HG02571 (cell line): ENCODE results near the gene TRAF2.

ENCODE experiments used
- ATAC-seq: cut with Tn5 transposase; IDR thresholded peaks from one replicate; pipeline ENCODE4 v1.9.1; 2021; ENCODE audit warnings: mild to moderate bottlenecking, moderate library complexity; ENCODE audit not compliant: unreplicated experiment

The TRAF2 gene

DNA sequence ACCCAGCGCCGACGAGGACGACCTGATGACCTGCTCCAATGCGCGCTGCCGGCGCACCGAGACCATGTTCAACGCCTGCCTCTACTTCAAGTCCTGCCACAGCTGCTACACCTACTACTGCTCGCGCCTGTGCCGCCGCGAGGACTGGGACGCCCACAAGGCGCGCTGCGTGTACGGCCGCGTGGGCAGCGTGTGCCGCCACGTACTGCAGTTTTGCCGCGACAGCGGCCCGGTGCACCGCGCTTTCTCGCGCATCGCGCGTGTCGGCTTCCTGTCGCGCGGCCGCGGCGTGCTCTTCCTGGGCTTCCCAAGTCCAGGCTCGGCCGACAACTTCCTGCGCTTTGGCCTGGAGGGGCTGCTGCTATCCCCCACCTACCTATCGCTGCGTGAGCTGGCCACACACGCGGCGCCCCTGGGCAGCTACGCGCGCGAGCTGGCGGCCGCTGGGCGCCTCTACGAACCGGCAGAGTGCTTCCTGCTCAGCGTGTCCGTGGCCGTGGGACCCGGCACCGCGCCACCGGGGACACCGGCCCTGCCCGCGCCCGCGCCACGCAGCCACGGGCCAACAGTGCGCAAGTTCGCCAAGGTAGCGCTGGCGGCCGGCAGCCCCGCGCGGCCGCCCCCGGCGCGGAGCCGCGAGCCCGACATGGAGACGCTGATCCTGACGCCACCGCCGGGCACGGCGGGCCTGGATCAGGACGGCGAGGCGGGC is 39.8 kb upstream of the TRAF2 start:
- no peak for ATAC-seq

DNA sequence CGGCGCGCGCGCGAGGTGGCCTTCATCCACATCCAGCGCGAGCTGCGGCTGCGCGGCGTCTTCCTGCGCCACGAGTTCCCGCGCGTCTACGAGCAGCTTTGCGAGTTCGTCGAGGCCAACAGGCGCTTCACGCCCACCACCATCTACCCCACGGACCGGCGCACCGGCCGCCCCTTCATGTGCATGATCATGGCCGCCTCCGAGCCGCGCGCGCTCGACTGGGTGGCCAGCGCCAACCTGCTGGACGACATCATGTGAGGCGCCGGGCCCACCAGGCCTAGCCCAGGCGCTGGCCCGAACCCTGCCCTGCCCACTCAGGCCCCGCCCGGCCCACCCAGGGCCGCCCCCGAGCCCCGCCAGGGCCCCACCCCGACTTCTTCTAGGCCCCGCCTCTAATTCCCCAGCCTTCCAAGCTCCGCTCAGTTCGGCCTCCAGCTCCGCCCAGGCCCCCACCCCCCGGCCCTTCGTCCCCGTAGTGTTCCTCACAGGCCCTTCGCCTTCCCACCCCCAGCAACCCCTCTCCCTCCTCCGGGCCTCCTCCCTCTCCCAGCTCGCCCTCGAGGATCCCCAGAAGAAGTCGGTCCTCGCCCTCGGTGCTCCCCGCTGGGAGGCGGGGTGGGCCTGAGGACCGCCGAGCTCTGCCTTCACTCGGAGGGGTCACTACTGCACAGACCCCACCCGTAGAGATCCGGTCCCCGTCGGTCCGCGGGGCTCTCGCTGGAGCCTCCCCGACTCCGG is 39.1 kb upstream of the TRAF2 start:
- ATAC-seq = no peak

DNA sequence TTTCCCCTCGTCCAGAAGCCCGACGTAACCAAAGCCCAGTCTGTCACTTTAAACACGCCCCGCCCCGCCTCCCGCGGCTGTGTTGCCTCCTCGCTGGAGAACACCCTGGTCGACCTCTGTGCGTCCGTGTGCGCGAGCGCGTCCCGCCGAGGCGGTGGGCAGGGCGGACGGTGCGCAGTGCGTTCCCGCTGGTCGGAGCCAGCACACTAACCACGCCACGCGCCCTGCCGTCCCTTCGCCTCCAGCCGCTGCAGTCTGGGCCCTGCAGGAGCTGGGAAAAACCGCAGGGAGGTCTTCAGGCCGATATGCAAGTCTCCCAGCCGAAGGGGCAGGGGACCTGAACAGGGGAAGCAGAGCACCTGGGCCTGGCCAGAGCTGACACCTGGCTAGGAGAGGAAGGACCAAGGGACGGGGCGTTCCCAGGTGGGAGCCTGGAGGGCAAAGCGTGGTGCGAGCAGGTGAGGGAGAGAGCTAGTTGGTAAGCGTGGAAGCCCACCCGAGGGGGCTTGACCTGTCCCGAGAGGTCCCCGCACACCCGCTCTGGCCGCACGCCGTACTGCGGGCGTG is 38.4 kb upstream of the TRAF2 start:
- no peak for ATAC-seq

DNA sequence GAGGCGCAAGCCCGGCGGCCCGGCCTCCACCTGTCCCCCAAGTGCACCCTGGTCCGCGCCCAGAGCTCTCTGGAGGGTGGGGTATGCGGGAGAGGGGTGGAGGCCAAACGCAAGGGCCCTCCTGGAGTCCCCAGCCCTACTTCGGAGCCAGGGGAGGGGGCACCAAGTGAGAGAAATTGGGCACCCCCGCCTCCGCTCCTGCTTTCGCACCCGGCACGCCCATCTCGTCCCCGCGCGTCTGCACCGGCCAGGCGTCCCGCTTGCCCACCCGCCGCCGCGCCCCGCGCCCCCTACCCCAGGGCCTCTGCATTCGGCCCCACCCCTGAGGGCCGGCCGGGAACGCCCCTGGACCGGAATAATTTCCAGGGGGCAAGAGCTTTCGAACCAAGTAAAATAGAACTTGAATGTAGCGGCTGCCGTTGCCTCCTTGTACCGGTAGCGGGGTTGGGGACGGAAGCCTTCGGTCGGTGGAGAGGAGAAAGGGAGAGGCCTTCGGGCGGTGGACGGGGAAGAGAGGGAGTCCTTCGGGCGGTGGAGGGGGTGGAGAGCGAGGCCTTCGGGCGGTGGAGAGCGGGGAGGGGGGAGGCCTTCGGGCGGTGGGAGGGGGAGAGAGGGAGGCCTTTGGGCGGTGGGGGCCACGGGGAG is 37.8 kb upstream of the TRAF2 start:
- ATAC-seq = peak; percentile 3

DNA sequence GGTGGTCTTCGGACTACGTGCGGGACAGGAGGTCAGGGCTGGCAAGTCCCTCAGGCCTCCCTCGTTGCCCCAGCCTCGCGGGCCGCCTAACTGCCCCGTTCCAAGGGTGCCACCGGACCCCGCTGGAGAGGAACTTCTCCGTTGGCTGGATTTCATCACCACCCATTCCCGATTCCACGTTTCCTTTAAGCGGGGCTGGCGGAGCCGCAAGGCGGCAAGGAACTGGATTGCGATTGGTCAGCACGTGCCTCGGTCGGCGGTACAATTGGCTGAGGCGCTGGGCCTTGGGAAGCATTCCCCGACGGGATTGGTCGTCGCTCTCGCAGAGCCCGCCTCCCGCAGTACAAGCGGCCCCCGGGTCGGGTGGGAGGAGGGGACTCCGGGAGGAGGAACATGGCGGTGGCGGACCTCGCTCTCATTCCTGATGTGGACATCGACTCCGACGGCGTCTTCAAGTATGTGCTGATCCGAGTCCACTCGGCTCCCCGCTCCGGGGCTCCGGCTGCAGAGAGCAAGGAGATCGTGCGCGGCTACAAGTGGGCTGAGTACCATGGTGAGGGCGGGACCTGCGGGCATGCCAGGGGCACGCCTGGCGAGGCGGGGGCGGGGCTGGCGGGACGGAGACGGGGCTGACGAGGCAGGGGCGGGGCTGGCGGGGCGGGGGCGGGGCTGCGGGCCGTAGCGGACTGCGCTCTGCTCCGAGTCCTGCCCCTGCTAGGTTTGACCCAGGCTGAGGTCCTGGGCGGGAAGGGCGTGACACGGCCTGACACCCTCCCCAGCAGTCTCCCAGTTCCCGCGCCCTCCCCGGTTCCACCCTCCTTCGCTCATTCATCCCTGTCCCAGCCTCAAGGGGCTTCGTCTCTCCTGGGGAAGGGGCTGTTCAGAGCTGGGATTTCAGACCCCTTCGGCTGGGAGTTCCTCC is 37.0 kb upstream of the TRAF2 start, which contains the start of gene PHPT1:
TSS of gene PHPT1 (plus strand) at position 372 of the 922 bp plus-strand sequence. CDS start at position 394, 22 bp downstream.
- ATAC-seq = peak; percentile 73

DNA sequence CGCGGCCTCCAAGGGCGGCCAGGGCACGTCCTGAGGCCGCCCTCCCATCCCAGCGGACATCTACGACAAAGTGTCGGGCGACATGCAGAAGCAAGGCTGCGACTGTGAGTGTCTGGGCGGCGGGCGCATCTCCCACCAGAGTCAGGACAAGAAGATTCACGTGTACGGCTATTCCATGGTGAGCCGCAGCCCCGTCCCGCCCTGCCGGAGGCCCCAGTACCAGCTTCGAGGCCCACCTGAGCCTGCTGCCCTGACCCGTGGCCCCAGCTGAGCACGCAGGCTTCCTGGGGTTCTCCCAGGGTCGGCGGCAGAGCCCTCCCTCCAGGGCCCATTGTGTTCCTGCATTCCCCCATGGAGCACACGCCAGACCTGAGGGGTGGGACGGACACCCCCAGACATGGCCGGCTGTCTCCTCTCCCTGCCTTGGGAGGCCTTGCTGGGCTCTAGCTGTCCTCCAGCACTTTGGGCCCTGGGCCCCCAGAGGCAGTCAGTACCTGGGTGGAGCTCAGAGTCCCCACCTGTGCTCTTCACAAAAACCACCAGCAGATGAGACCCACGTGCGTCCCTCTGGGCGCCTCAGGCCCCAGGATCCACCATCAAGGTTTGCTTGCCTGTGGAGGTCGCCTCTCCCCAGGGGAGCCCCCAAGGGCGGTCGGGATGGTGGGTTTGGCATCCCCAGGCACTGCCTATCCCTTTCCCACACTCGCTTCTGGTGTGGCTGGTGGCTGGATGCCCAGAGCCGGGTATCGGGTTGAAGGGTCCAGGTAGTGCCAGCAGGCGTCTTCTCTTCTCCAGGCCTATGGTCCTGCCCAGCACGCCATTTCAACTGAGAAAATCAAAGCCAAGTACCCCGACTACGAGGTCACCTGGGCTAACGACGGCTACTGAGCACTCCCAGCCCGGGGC is 36.1 kb upstream of the TRAF2 start:
- ATAC-seq = no peak

DNA sequence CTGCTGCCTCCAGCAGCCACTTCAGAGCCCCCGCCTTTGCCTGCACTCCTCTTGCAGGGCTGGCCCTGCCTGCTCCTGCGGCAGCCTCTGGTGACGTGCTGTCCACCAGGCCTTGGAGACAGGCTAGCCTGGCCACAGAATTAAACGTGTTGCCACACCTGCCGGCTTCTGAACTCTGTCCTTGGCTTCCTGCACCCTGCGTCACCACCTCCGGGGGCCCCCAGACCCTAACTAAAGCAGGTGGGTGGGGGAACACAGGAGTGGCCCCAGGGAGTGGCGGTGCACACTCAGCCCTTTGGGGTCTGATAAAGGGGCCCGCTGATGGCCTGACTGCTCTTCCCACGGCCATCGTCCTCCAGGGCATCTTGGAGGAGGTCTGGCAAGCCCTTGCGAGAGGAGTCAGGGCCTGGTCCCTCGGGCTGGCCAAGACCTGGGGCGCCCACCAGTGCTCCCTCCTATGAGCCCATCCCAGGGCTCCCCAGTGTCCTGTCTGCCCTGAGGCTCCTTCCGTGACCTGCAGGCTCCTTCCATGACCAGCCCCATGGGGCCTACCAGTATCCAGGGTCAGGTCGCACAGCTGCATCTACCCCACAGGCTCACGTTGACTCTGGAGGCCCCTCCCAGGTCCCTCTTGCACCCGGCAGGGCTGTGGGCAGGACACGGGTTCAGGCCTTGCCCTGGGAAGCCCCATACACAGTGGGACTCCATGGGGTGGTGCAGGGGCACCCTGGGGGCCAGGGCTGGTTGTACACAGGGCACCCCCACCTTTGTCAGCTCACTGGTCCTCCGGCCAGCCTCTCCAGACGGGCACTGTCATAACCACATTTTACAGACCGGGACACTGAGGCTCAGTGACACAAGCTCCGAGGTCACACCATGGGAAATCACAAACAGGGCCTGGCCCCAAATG is 35.2 kb upstream of the TRAF2 start:
- no peak for ATAC-seq

DNA sequence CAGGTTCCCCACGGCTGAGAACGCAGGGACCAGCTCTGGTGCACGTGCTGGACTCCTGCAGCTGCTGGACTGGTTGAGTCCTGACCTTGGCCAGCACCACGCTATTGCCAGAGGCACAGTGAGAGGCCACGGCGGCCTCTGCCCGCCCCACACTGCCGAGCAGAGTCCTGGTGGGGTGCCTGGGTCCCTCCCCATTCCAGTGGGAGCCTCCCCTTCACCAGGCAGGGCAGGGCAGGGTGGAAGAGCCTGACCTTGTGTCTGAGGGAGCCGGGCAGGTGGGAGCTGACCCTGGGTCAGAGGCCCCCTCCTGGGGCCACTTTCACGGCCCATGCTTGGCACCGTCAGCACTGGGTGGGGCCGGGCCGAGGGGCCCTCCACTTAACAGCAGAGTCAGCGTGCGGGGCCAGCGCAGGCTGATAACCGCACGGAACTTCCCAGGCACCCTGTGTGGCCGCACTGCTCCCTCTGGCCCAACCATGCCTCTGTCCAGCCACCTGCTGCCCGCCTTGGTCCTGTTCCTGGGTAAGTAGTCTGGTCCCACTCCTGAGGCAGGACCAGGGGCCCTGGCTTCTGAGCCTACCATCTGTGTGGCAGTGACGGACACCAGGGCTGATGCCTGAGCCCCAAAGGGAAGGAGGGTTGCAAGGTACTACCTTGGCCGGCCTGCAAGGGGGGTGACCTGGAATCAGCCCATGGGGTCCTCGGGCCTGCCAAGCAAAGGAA is 34.2 kb upstream of the TRAF2 start, which contains the start of gene MAMDC4:
TSS of gene MAMDC4 (plus strand) at position 406 of the 723 bp plus-strand sequence. CDS start at position 477, 71 bp downstream.
- ATAC-seq = no peak

DNA sequence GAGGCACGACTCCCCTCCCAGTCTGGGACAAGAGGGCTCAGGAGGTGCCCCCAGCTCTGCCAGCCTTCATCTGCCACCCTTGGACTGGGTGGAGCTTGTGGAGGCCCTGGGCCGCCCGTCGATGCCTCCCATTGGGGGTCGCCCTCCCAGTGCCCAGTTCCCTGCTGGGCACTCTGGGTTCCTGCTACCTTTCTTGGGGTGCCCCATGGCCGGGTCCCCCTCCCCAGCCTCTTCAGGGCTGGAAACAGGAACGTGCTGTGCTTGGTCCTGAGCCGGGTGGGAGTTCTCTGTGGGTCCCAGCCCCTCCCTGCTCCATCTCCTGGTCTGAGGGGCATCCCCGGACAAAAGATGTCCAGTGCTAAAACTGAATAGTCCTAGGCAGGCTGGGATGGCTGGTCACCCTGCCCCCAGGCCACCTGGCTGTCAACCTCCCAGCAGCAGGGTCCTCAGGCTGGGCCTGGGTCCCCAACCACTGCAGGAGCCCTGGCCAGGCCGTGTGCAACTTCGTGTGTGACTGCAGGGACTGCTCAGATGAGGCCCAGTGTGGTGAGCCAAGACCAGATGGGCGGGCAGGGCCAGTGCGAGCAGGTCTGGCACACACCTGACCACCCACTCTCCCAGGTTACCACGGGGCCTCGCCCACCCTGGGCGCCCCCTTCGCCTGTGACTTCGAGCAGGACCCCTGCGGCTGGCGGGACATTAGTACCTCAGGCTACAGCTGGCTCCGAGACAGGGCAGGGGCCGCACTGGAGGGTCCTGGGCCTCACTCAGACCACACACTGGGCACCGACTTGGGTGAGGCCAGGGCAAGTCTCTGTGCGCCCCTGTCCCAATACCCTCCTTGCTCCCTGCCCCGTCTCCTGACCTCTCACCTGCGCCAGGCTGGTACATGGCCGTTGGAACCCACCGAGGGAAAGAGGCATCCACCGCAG is 33.4 kb upstream of the TRAF2 start:
- no peak for ATAC-seq

DNA sequence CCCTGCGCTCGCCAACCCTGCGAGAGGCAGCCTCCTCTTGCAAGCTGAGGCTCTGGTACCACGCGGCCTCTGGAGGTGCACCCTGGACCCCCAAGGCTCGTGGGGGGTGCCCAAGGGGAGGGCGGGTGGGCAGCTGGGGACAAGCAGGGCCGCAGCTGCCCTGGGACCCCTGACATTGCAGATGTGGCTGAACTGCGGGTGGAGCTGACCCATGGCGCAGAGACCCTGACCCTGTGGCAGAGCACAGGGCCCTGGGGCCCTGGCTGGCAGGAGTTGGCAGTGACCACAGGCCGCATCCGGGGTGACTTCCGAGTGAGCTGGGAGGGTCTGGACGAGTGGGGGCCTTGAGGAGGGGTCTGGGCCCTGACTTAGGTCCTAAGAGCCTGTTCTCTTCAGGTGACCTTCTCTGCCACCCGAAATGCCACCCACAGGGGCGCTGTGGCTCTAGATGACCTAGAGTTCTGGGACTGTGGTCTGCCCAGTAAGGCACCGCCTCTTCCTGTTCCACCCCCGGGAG is 32.7 kb upstream of the TRAF2 start:
- ATAC-seq = no peak

DNA sequence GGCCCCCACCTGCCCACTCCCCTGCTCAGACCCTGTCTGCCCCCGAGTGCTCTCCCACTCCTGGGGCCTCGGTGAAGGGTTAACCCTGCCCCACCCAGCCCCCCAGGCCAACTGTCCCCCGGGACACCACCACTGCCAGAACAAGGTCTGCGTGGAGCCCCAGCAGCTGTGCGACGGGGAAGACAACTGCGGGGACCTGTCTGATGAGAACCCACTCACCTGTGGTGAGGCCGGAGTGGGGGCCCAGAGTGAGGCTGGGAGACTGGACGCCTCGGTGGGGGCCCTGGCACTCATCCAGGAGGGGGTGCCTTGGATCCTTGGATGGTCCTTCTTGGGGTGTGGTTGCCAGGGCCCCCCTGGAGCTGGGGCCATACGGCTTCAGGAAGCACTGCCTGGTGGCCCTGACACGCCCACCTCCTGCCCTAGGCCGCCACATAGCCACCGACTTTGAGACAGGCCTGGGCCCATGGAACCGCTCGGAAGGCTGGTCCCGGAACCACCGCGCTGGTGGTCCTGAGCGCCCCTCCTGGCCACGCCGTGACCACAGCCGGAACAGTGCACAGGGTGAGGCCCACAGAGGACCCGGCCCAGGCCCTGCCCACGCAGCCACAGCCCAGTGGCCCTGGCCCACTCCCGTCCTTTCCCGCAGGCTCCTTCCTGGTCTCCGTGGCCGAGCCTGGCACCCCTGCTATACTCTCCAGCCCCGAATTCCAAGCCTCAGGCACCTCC is 32.0 kb upstream of the TRAF2 start:
- no peak for ATAC-seq

DNA sequence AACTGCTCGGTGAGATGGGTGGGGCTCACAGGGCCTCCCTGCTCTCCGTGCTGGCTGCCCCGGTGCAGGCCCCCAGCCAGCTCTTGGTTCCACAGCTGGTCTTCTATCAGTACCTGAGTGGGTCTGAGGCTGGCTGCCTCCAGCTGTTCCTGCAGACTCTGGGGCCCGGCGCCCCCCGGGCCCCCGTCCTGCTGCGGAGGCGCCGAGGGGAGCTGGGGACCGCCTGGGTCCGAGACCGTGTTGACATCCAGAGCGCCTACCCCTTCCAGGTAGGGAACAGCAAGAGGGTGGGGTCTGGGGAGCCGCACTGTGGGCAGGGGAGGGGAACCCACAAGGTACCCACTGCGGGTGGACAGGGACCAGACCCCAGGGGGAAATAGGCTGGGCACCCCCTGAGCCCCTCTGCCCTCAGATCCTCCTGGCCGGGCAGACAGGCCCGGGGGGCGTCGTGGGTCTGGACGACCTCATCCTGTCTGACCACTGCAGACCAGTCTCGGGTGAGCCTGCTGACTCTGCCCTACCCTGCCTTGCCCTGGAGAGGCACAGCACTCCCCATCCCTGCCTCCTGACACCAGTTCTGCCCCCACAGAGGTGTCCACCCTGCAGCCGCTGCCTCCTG is 31.4 kb upstream of the TRAF2 start:
- no peak for ATAC-seq

DNA sequence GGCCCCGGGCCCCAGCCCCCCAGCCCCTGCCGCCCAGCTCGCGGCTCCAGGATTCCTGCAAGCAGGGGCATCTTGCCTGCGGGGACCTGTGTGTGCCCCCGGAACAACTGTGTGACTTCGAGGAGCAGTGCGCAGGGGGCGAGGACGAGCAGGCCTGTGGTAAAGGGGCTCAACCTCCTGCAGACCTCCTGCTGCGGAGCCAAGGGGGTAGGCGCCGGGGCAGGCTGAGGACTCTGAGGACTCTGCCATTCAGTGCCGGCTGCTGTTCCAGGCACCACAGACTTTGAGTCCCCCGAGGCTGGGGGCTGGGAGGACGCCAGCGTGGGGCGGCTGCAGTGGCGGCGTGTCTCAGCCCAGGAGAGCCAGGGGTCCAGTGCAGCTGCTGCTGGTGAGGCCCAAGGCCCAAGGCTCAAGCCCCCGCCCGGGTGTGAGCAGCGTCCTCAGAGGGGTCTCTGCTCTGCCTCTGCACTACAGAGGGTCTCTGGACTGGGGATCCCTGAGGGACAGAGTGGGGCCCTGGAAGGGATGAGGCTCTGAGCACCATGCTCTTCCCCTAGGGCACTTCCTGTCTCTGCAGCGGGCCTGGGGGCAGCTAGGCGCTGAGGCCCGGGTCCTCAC is 30.7 kb upstream of the TRAF2 start:
- ATAC-seq = no peak

DNA sequence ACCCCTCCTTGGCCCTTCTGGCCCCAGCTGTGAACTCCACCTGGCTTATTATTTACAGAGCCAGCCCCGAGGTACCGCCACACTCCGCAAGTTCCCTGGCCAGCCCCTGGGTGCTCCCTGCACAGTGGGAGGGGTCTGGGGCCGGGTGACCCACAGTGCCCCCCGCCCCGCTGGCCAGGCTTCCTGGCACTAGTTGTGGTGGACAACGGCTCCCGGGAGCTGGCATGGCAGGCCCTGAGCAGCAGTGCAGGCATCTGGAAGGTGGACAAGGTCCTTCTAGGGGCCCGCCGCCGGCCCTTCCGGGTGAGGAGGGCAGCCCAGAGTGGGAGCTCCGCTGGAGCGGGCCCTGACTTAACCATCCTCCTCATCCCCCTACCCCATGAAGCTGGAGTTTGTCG is 30.2 kb upstream of the TRAF2 start:
- ATAC-seq = no peak
